CD4-positive, alpha-beta memory T cell (primary cell): ENCODE results near the gene CARNS1. TPM values are rescaled to one million over a fixed set of nuclear protein-coding genes. Genes with fewer than 3 reads are reported as not detected.

Experiments used
- CTCF ChIA-PET: fragments of 350-600 bp; sonication (Branson Sonifier 250); formaldehyde crosslinking; loops from one replicate; lab custom pipeline; 2021; ENCODE audit warnings: inconsistent platforms; ENCODE audit not compliant: partially characterized antibody; lab: Charles Lee
- POLR2A ChIA-PET: fragments of 350-600 bp; sonication (Branson Sonifier 250); formaldehyde crosslinking; loops from one replicate; lab custom pipeline; 2021; ENCODE audit not compliant: partially characterized antibody; lab: Charles Lee
- DNase-seq, 5 donors: peaks; one replicate each; pipeline versions ENCODE4 v3.0.0 to v3.0.0-alpha.2; 2020 to 2022; ENCODE audit warnings: mixed read lengths in 1 of 5
- H3K27ac ChIP-seq: one replicate; pipeline ENCODE4 v1.7.0; 2013; ENCODE audit warnings: low read depth, low read length
- H3K27me3 ChIP-seq: 2 replicates; pipeline ENCODE4 v1.7.0; 2013; ENCODE audit warnings: mild to moderate bottlenecking, low read length, moderate library complexity; ENCODE audit not compliant: insufficient read depth
- H3K36me3 ChIP-seq: 2 replicates; pipeline ENCODE4 v1.7.0; 2013; ENCODE audit warnings: mild to moderate bottlenecking, low read length, moderate library complexity; ENCODE audit not compliant: insufficient read depth
- H3K4me1 ChIP-seq: 2 replicates; pipeline ENCODE4 v1.7.0; 2013; ENCODE audit warnings: mild to moderate bottlenecking, low read length, moderate library complexity; ENCODE audit not compliant: insufficient read depth
- H3K4me3 ChIP-seq, 2 donors: one replicate each; pipeline ENCODE4 v1.7.0; 2013; ENCODE audit warnings: low read length in 2 of 2, mild to moderate bottlenecking in 1 of 2
- H3K9me3 ChIP-seq, 2 donors: one replicate each; pipeline ENCODE4 v1.7.0; 2013; ENCODE audit warnings: low read length in 2 of 2, control low read depth in 1 of 2; ENCODE audit not compliant: control insufficient read depth in 1 of 2
- H3K27ac Mint-ChIP-seq, 7 donors: one replicate each; pipeline ENCODE4 v1.8.0; 2020 to 2021; ENCODE audit warnings: mixed read lengths in 7 of 7, mild to moderate bottlenecking in 6 of 7, inconsistent platforms in 3 of 7, moderate library complexity in 3 of 7
- H3K27me3 Mint-ChIP-seq, 2 donors: one replicate each; pipeline ENCODE4 v1.8.0; 2020 to 2021; ENCODE audit warnings: mixed read lengths in 2 of 2
- H3K36me3 Mint-ChIP-seq, 2 donors: one replicate each; pipeline ENCODE4 v1.8.0; 2020 to 2021; ENCODE audit warnings: mixed read lengths in 2 of 2, inconsistent platforms in 1 of 2, mild to moderate bottlenecking in 1 of 2
- H3K4me1 Mint-ChIP-seq, 4 donors: one replicate each; pipeline ENCODE4 v1.8.0; 2020 to 2021; ENCODE audit warnings: mixed read lengths in 4 of 4, mild to moderate bottlenecking in 1 of 4
- H3K4me3 Mint-ChIP-seq, 8 donors: one replicate each; pipeline ENCODE4 v1.8.0; 2020 to 2021; ENCODE audit warnings: mixed read lengths in 8 of 8, mild to moderate bottlenecking in 7 of 8, moderate library complexity in 6 of 8, inconsistent platforms in 3 of 8
- H3K9me3 Mint-ChIP-seq, 8 donors: one replicate each; pipeline ENCODE4 v1.8.0; 2020 to 2021; ENCODE audit warnings: mixed read lengths in 8 of 8, mild to moderate bottlenecking in 5 of 8, inconsistent platforms in 3 of 8, moderate library complexity in 1 of 8
- intact Hi-C: fragments of 100-400 bp; cut with micrococcal nuclease; formaldehyde crosslinking; loops from one replicate; pipeline ENCODE4 v1.15.1; 2023
- polyA plus RNA-seq, 2 donors: library from polyadenylated mRNA; unstranded; fragments of 300-500 nt; fragmentation: Illumina TruSeq; gene quantifications; one replicate each; pipeline ENCODE4 v1.2.3, GENCODE V29; 2021
- total RNA-seq, 2 experiments: library from RNA; stranded (reverse); gene quantifications; one replicate each; pipeline ENCODE4 v1.2.3, GENCODE V29; 2021

CARNS1 gene
- total and polyA plus RNA-seq, 4 experiments from 2014 or later = 0.45 to 3.3 (median 1.6) TPM

GRCh38 chr11:67396587-67397389 is 18.7 kb upstream of the CARNS1 start:
- H3K27me3 Mint-ChIP-seq = no peaks in the 10 kb centered on the region
- Histone ChIP-seq H3K27ac (peak overlapping the region; percentile 42), H3K9me3 (no peaks in the 10 kb centered on the region), H3K4me3 (no peak overlapping the region), H3K27me3 (no peaks in the 10 kb centered on the region), H3K36me3 (peaks cover 28% of the 10 kb centered on the region), H3K4me1 (peaks cover 52% of the 10 kb centered on the region)
- intact Hi-C loops = no loop called here
- H3K4me1 Mint-ChIP-seq = peaks cover 28 to 65% (median 49%) of the 10 kb centered on the region in 4 donors
- H3K9me3 Mint-ChIP-seq = peaks cover 0 to 1% (median 0%) of the 10 kb centered on the region in 8 donors
- peak overlapping the region; percentile 71 to 92 (median 90) for H3K27ac Mint-ChIP-seq
- ChIA-PET POLR2A (interaction anchor here (0.6 to 21.5 kb wide), 15 partner anchors 8 to 1446 kb away, joined by 3 to 2262 read pairs (median 6); partner anchors contain the start of genes AIP, ANKRD13D, CARNS1 and PITPNM1), CTCF (interaction anchor here (1.0 to 1.9 kb wide), 6 partner anchors 11 to 79 kb away, joined by 3 to 9 read pairs (median 4); partner anchors contain the start of gene PTPRCAP)
- H3K36me3 Mint-ChIP-seq = peaks cover 20 to 39% of the 10 kb centered on the region in 2 donors
- DNase-seq = peak in 3 of 5 donors; percentile 37 to 61 (median 46)
- H3K4me3 Mint-ChIP-seq = peak overlapping the region in 7 of 8 donors; percentile 40 to 72 (median 64)

- intact Hi-C loops = no loop called here
- Histone ChIP-seq H3K4me3 (no peak overlapping the region), H3K27ac (peak overlapping the region; percentile 42), H3K27me3 (no peaks in the 10 kb centered on the region), H3K36me3 (peaks cover 28% of the 10 kb centered on the region), H3K4me1 (peaks cover 55% of the 10 kb centered on the region), H3K9me3 (no peaks in the 10 kb centered on the region)
- CTCF ChIA-PET = interaction anchor here (0.8 to 1.9 kb wide), 3 partner anchors 15 to 80 kb away, joined by 3 to 9 read pairs (median 4); no protein-coding TSS in a partner anchor
- Mint-ChIP-seq H3K9me3 (peaks cover 0 to 1% (median 0%) of the 10 kb centered on the region in 8 donors), H3K4me3 (peak overlapping the region in 7 of 8 donors; percentile 3 to 77 (median 50)), H3K36me3 (peaks cover 20 to 37% of the 10 kb centered on the region in 2 donors), H3K27ac (peak overlapping the region; percentile 36 to 87 (median 71)), H3K4me1 (peaks cover 24 to 63% (median 47%) of the 10 kb centered on the region in 4 donors), H3K27me3 (no peaks in the 10 kb centered on the region)
- no peak for DNase-seq
- POLR2A ChIA-PET = interaction anchor here (1.1 to 21.5 kb wide), 6 partner anchors 10 to 156 kb away, joined by 3 to 2262 read pairs (median 105); partner anchors contain the start of genes AIP, CARNS1, PTPRCAP and RPS6KB2
These were observed 17.9 kb upstream of the CARNS1 start for GRCh38 chr11:67397536-67397935.

GRCh38 chr11:67397986-67398660 is 17.4 kb upstream of the CARNS1 start:
- Mint-ChIP-seq H3K27me3 (no peaks in the 10 kb centered on the region), H3K4me1 (peaks cover 22 to 61% (median 44%) of the 10 kb centered on the region in 4 donors), H3K27ac (peak overlapping the region; percentile 36 to 87 (median 74)), H3K4me3 (peak overlapping the region in 7 of 8 donors; percentile 23 to 77 (median 61)), H3K9me3 (no peaks in the 10 kb centered on the region), H3K36me3 (peaks cover 20 to 35% of the 10 kb centered on the region in 2 donors)
- Histone ChIP-seq H3K4me3 (no peak overlapping the region), H3K9me3 (no peaks in the 10 kb centered on the region), H3K27me3 (no peaks in the 10 kb centered on the region), H3K36me3 (peaks cover 28% of the 10 kb centered on the region), H3K27ac (no peak overlapping the region), H3K4me1 (peaks cover 58% of the 10 kb centered on the region)
- intact Hi-C loops = no loop called here
- ChIA-PET POLR2A (interaction anchor here (1.9 to 21.5 kb wide), 4 partner anchors 10 to 90 kb away, joined by 16 to 2262 read pairs (median 227); partner anchors contain the start of genes AIP, CARNS1, PTPRCAP and RPS6KB2), CTCF (interaction anchor here (0.8 kb wide), 1 partner anchor 15 kb away, joined by 3 read pairs; no protein-coding TSS in a partner anchor)
- no peak for DNase-seq

- Histone ChIP-seq H3K36me3 (peaks cover 28% of the 10 kb centered on the region), H3K9me3 (no peaks in the 10 kb centered on the region), H3K27ac (no peak overlapping the region), H3K27me3 (no peaks in the 10 kb centered on the region), H3K4me1 (peaks cover 63% of the 10 kb centered on the region), H3K4me3 (no peak overlapping the region)
- H3K9me3 Mint-ChIP-seq = no peaks in the 10 kb centered on the region
- H3K27ac Mint-ChIP-seq = peak overlapping the region in 6 of 7 donors; percentile 50 to 90 (median 65)
- H3K4me1 Mint-ChIP-seq = peaks cover 23 to 60% (median 41%) of the 10 kb centered on the region in 4 donors
- peaks cover 18 to 36% of the 10 kb centered on the region in 2 donors for H3K36me3 Mint-ChIP-seq
- no peak for DNase-seq
- peak overlapping the region; percentile 13 to 91 (median 46) for H3K4me3 Mint-ChIP-seq
- POLR2A ChIA-PET = interaction anchor here (1.9 to 21.5 kb wide), 7 partner anchors 9 to 104 kb away, joined by 7 to 2262 read pairs (median 130); partner anchors contain the start of genes AIP, CARNS1, CORO1B and GPR152
- no peaks in the 10 kb centered on the region for H3K27me3 Mint-ChIP-seq
- intact Hi-C loops = no loop called here
- CTCF ChIA-PET = interaction anchor here (5.2 kb wide), 1 partner anchor 8 kb away, joined by 40 read pairs; the partner anchor contains the start of gene RAD9A
These were observed 16.6 kb upstream of the CARNS1 start for GRCh38 chr11:67398661-67399563.

- no peak for DNase-seq
- Histone ChIP-seq H3K9me3 (no peaks in the 10 kb centered on the region), H3K27me3 (no peaks in the 10 kb centered on the region), H3K4me3 (peak overlapping the region; percentile 44 to 78), H3K36me3 (peaks cover 27% of the 10 kb centered on the region), H3K27ac (peak overlapping the region; percentile 78), H3K4me1 (peaks cover 69% of the 10 kb centered on the region)
- POLR2A ChIA-PET = interaction anchor here (1.0 to 21.5 kb wide), 19 partner anchors 8 to 160 kb away, joined by 3 to 2262 read pairs (median 16); partner anchors contain the start of genes AIP, ANKRD13D, CARNS1 and CDK2AP2
- Mint-ChIP-seq H3K27me3 (no peaks in the 10 kb centered on the region), H3K4me3 (peak overlapping the region; percentile 89 to 94 (median 90)), H3K9me3 (no peaks in the 10 kb centered on the region), H3K27ac (peak overlapping the region; percentile 70 to 90 (median 87)), H3K4me1 (peaks cover 24 to 73% (median 40%) of the 10 kb centered on the region in 4 donors), H3K36me3 (peaks cover 21 to 46% of the 10 kb centered on the region in 2 donors)
- intact Hi-C loops = no loop called here
- CTCF ChIA-PET = interaction anchor here (1.2 to 5.7 kb wide), 20 partner anchors 9 to 230 kb away, joined by 3 to 65 read pairs (median 8); partner anchors contain the start of genes AIP, CARNS1, PITPNM1 and POLD4
These were observed 15.1 kb upstream of the CARNS1 start for GRCh38 chr11:67400251-67400941.
